ENCODE data around the gene TACR1.

The TACR1 gene

GRCh38 chr2:74999468-74999867 lies 199.9 kb downstream of the TACR1 start:
- H3K4me2 ChIP-seq (ENCODE audit: low read depth, low read length) = no peak overlapping the region
- no peak overlapping the region for H3K4me3 ChIP-seq (ENCODE audit: low read length)
- H3K9me2 ChIP-seq (replicated peaks; ENCODE audit: insufficient read depth, low read length) = no peaks in the 10 kb centered on the region
- H3K9ac ChIP-seq (ENCODE audit: low read length) = no peak overlapping the region
- no peaks in the 10 kb centered on the region for H4K20me1 ChIP-seq (ENCODE audit: insufficient read depth, low read length)
- no peaks in the 10 kb centered on the region for H3K36me3 ChIP-seq (replicated peaks; ENCODE audit: insufficient read depth, low read length)
- H3K27ac ChIP-seq (ENCODE audit: low read length) = no peak overlapping the region
- H3K4me1 ChIP-seq (ENCODE audit: low read length) = no peaks in the 10 kb centered on the region
- H3K9me3 ChIP-seq (replicated peaks; ENCODE audit: insufficient read depth, low read length) = no peaks in the 10 kb centered on the region
- H3K79me2 ChIP-seq (ENCODE audit: low read length) = no peaks in the 10 kb centered on the region
- no peaks in the 10 kb centered on the region for H3F3A ChIP-seq (ENCODE audit: insufficient read depth, low read length)
- TF ChIP-seq EZH2phosphoT487 (IDR thresholded peaks at IDR 0.05; ENCODE audit: low read length) (no peak), EZH2 (optimal IDR thresholded peaks at IDR 0.05; ENCODE audit: low read depth, low read length) (no peak)
- TF ChIP-seq, protein P1, sequence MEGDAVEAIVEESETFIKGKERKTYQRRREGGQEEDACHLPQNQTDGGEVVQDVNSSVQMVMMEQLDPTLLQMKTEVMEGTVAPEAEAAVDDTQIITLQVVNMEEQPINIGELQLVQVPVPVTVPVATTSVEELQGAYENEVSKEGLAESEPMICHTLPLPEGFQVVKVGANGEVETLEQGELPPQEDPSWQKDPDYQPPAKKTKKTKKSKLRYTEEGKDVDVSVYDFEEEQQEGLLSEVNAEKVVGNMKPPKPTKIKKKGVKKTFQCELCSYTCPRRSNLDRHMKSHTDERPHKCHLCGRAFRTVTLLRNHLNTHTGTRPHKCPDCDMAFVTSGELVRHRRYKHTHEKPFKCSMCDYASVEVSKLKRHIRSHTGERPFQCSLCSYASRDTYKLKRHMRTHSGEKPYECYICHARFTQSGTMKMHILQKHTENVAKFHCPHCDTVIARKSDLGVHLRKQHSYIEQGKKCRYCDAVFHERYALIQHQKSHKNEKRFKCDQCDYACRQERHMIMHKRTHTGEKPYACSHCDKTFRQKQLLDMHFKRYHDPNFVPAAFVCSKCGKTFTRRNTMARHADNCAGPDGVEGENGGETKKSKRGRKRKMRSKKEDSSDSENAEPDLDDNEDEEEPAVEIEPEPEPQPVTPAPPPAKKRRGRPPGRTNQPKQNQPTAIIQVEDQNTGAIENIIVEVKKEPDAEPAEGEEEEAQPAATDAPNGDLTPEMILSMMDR (IDR thresholded peaks at IDR 0.05; ENCODE audit: low read length) = no peak
- no peak overlapping the region for H2AFZ ChIP-seq (ENCODE audit: low read length)
- no peaks in the 10 kb centered on the region for H3K27me3 ChIP-seq (replicated peaks; ENCODE audit: insufficient read depth, low read length)
- no peak for DNase-seq
